ENCODE data around the gene SLC30A4.

DNA sequence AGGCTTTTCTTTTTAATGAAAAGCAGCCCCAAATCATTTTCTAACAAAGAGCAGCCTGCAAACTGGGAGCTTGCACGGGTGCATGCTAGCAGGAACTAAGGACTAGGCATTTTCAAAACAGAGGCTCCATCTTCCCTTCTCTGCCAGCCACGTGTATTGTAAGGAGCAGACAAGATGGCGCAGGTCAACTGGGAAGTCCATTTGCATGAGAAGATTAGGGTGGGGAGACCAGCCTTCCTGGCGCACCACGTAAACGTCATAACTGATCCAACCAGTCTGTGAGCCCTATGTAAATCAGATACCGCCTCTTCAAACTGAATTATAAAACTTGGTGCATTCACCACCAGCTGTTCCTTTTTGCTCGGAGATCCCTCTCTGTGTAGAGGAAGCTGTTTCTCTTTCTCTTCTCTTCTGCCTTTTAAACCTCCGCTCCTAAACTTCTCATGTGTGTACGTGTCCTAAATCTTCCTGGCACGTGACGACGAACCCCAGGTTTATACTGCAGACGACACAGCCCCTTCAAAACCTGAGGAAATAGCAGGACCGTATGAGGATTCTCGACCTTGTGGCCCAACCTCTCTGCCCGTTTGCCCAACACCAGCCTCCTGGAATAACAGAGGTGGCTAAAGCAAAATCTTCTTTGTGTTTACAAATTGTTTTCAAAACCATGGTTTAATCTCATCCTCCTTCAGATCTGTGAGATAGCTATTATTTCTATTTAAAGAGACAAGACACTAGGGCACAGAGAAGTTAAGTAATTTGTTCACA, 26.4 kb upstream of the SLC30A4 start:
- TF ChIP-seq, protein P1, sequence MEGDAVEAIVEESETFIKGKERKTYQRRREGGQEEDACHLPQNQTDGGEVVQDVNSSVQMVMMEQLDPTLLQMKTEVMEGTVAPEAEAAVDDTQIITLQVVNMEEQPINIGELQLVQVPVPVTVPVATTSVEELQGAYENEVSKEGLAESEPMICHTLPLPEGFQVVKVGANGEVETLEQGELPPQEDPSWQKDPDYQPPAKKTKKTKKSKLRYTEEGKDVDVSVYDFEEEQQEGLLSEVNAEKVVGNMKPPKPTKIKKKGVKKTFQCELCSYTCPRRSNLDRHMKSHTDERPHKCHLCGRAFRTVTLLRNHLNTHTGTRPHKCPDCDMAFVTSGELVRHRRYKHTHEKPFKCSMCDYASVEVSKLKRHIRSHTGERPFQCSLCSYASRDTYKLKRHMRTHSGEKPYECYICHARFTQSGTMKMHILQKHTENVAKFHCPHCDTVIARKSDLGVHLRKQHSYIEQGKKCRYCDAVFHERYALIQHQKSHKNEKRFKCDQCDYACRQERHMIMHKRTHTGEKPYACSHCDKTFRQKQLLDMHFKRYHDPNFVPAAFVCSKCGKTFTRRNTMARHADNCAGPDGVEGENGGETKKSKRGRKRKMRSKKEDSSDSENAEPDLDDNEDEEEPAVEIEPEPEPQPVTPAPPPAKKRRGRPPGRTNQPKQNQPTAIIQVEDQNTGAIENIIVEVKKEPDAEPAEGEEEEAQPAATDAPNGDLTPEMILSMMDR (IDR thresholded peaks at IDR 0.05) = no peak
- no peak for TF ChIP-seq POLR2AphosphoS5 (IDR thresholded peaks at IDR 0.05)

Data from prostate gland (tissue), 2 donors.